ENCODE data around the gene ZNF276.
"Not testable (repeated sequence)": the region's sequence is repeated elsewhere in the genome, so short reads cannot be mapped to it uniquely, and the experiment has no call there.

ZNF276 gene

GRCh38 chr16:89738072-89738377, 16.7 kb downstream of the ZNF276 start:
- no peak for DNase-seq

- DNase-seq: no peak
Observed at GRCh38 chr16:89738538-89739317, 17.4 kb downstream of the ZNF276 start.

- DNase-seq: no peak
Observed at GRCh38 chr16:89739383-89739782, 18.0 kb downstream of the ZNF276 start.

- DNase-seq: no peak
Observed at GRCh38 chr16:89741342-89742014, 20.1 kb downstream of the ZNF276 start.

GRCh38 chr16:89742948-89743347, 21.6 kb downstream of the ZNF276 start:
- no peak for DNase-seq

GRCh38 chr16:89744813-89745212, 23.5 kb downstream of the ZNF276 start:
- no peak for DNase-seq

- no peak for DNase-seq
Observed at GRCh38 chr16:89746043-89746442, 24.7 kb downstream of the ZNF276 start.

- no peak for DNase-seq
Observed at GRCh38 chr16:89748076-89748475, 26.7 kb downstream of the ZNF276 start.

- no peak for DNase-seq
Observed at GRCh38 chr16:89748921-89749320, 27.6 kb downstream of the ZNF276 start.

GRCh38 chr16:89749637-89750036, 28.3 kb downstream of the ZNF276 start:
- no peak for DNase-seq

GRCh38 chr16:89759746-89760340, 38.5 kb downstream of the ZNF276 start:
- no peak for DNase-seq

GRCh38 chr16:89761304-89761922, 40.1 kb downstream of the ZNF276 start:
- no peak for DNase-seq

- DNase-seq: no peak
Observed at GRCh38 chr16:89764711-89765201, 43.4 kb downstream of the ZNF276 start.

- DNase-seq: no peak
Observed at GRCh38 chr16:89765292-89765830, 44.0 kb downstream of the ZNF276 start.

GRCh38 chr16:89770367-89770766, 49.0 kb downstream of the ZNF276 start:
- no peak for DNase-seq

GRCh38 chr16:89775223-89775622, 53.9 kb downstream of the ZNF276 start:
- DNase-seq: no peak

GRCh38 chr16:89778211-89778610, 56.9 kb downstream of the ZNF276 start:
- DNase-seq: not testable (repeated sequence)

- DNase-seq: no peak
Observed at GRCh38 chr16:89779231-89779908, 58.0 kb downstream of the ZNF276 start.

GRCh38 chr16:89779909-89780305, 58.6 kb downstream of the ZNF276 start:
- no peak for DNase-seq

GRCh38 chr16:89782489-89782888, 61.2 kb downstream of the ZNF276 start:
- no peak for DNase-seq

- not testable (repeated sequence) for DNase-seq
Observed at GRCh38 chr16:89783952-89784351, 62.6 kb downstream of the ZNF276 start.

GRCh38 chr16:89784406-89784805, 63.1 kb downstream of the ZNF276 start:
- DNase-seq: no peak
